Left lung (tissue), 10 donors: Measurements from ENCODE around the gene RGS8. TPM values are rescaled to one million over a fixed set of nuclear protein-coding genes. Genes with fewer than 3 reads are reported as not detected.

Experiments
- ATAC-seq: fragments of 200-7000 bp; cut with Tn5 transposase; one replicate; pipeline ENCODE4 v1.9.1; 2020; ENCODE audit warnings: moderate library complexity
- DNase-seq, 4 donors: peaks; one replicate each; pipeline ENCODE4 v3.0.0-alpha.2; 2013 to 2020
- H3K27ac ChIP-seq, 2 donors: fragments of 200-600 bp; sonication (generic) in 1 of 2; one replicate each; pipeline versions ENCODE4 v1.5.0 to v1.8.0; 2020 to 2021
- H3K27me3 ChIP-seq, 2 donors: fragments of 200-600 bp; sonication (generic) in 1 of 2; one replicate each; pipeline versions ENCODE4 v1.5.0 to v1.8.0; 2020 to 2021
- H3K36me3 ChIP-seq, 2 donors: fragments of 200-600 bp; sonication (generic) in 1 of 2; one replicate each; pipeline versions ENCODE4 v1.5.0 to v1.8.0; 2020 to 2021
- H3K4me1 ChIP-seq, 2 donors: fragments of 200-600 bp; one replicate each; pipeline ENCODE4 v1.8.0; 2021
- H3K4me3 ChIP-seq, 2 donors: fragments of 200-600 bp; sonication (generic) in 1 of 2; one replicate each; pipeline versions ENCODE4 v1.5.0 to v1.8.0; 2020 to 2021; ENCODE audit warnings: mild to moderate bottlenecking in 1 of 2
- H3K9me3 ChIP-seq, 2 donors: fragments of 200-600 bp; sonication (generic) in 1 of 2; one replicate each; pipeline versions ENCODE4 v1.5.0 to v1.8.0; 2020 to 2021
- intact Hi-C, 2 donors: fragments of 100-400 bp; cut with DNase I; formaldehyde crosslinking; loops; one replicate each; pipeline versions ENCODE4 v1.11.2 to v1.14.2; 2022
- polyA plus RNA-seq, 6 donors: library from polyadenylated mRNA; unstranded; fragments of 120-200 nt; gene quantifications; one replicate each; pipeline ENCODE4 v1.2.1, GENCODE V29; 2013; ENCODE audit not compliant: insufficient read length in 6 of 6
- total RNA-seq, 2 donors: library from RNA; stranded (reverse); fragmentation: NEBNext Ultra II Directional; extraction: Animal tissue kit (Norgen Biotek cat#: 25700); gene quantifications; one replicate each; pipeline ENCODE4 v1.2.1, GENCODE V29; 2021
- TF ChIP-seq, protein P1 (sequence below), 2 donors: fragments of 200-600 bp; sonication (generic) in 1 of 2; IDR thresholded peaks; one replicate each; pipeline versions ENCODE4 v1.5.0 to v1.8.0; 2021; ENCODE audit warnings: antibody characterized with exemption in 2 of 2
- donor health status: DM: no; HTN: yes; CAD: no.
- donor health status: DM: no; HTN: no; CAD: no.

The RGS8 gene
- total and polyA plus RNA-seq, 8 donors, result 0.05 TPM; not detected in 7

DNA sequence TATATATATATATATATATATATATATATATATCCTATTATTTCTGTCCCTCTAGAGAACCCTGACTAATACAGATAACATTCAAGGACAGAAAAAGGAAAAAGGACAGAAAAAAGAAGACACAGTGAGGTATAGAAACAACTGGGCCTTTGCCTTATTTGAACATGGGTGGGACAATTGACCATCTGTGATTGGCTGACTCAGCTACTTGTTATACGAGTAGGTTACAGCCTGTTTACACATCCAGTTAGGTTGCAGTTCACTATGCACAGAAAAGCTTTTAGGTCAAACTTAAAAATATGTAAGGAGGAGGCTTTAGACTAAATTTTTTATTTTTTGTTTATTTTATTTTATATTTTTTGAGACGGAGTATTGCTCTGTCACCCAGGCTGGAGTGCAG, 39.8 kb upstream of the RGS8 start:
- Histone ChIP-seq H3K27me3 (no peaks in the 10 kb centered on the region), H3K27ac (no peak overlapping the region), H3K9me3 (no peaks in the 10 kb centered on the region), H3K4me3 (no peak overlapping the region), H3K36me3 (no peaks in the 10 kb centered on the region), H3K4me1 (no peaks in the 10 kb centered on the region)
- ATAC-seq, result no peak
- no peak for DNase-seq
- TF ChIP-seq, protein P1, sequence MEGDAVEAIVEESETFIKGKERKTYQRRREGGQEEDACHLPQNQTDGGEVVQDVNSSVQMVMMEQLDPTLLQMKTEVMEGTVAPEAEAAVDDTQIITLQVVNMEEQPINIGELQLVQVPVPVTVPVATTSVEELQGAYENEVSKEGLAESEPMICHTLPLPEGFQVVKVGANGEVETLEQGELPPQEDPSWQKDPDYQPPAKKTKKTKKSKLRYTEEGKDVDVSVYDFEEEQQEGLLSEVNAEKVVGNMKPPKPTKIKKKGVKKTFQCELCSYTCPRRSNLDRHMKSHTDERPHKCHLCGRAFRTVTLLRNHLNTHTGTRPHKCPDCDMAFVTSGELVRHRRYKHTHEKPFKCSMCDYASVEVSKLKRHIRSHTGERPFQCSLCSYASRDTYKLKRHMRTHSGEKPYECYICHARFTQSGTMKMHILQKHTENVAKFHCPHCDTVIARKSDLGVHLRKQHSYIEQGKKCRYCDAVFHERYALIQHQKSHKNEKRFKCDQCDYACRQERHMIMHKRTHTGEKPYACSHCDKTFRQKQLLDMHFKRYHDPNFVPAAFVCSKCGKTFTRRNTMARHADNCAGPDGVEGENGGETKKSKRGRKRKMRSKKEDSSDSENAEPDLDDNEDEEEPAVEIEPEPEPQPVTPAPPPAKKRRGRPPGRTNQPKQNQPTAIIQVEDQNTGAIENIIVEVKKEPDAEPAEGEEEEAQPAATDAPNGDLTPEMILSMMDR (IDR thresholded peaks at IDR 0.05), result no peak
- intact Hi-C loops, result no loop called here

DNA sequence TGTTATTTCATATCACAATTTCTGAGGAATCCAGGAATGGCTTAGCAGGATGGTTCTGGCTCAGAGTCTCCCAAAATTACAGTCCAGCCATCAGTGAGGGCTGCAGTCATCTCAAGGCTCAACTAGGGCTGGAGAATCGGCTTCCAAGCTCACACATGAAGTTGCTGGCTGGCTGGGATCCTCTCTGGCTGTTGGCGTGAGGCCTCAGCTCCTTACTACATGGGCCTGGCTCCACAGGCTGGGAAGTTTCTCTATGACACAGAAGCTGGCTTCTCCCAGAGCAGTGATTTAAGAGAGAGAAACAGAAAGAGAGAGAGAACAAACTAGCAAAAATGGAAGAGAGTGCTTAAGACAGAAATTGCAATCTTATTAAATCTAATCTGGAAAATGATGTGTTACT, 38.8 kb upstream of the RGS8 start:
- Histone ChIP-seq H3K4me3 (no peak overlapping the region), H3K27me3 (no peaks in the 10 kb centered on the region), H3K36me3 (no peaks in the 10 kb centered on the region), H3K9me3 (no peaks in the 10 kb centered on the region), H3K27ac (no peak overlapping the region), H3K4me1 (no peaks in the 10 kb centered on the region)
- intact Hi-C loops, result no loop called here
- DNase-seq (no peak), ATAC-seq (no peak)
- TF ChIP-seq, protein P1 (IDR thresholded peaks at IDR 0.05), result no peak

DNA sequence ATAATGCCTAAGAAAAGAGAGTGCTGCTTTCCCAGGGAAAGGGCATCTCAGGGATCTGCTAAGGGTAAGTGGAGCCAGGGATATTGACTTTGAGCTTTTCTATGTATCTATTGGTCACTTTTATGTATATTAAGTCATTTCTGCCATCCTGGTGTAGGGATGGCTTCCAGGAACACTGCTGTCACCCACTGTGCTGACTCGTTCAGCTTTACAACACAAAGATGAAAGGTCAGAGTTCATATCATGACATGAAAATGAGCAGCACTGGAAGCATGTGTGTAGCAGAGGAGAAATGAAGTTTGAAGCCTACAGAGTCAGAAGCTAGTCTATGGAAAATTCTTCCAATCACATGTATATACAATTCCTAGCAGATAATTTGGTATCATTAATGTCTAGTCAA, 37.1 kb upstream of the RGS8 start:
- TF ChIP-seq, protein P1 (IDR thresholded peaks at IDR 0.05), result no peak
- H3K27ac ChIP-seq, result no peak overlapping the region
- intact Hi-C loops, result no loop called here
- H3K4me1 ChIP-seq, result no peaks in the 10 kb centered on the region
- H3K27me3 ChIP-seq, result no peaks in the 10 kb centered on the region
- no peak for DNase-seq
- H3K4me3 ChIP-seq, result no peak overlapping the region
- no peaks in the 10 kb centered on the region for H3K9me3 ChIP-seq
- H3K36me3 ChIP-seq, result no peaks in the 10 kb centered on the region
- no peak for ATAC-seq

DNA sequence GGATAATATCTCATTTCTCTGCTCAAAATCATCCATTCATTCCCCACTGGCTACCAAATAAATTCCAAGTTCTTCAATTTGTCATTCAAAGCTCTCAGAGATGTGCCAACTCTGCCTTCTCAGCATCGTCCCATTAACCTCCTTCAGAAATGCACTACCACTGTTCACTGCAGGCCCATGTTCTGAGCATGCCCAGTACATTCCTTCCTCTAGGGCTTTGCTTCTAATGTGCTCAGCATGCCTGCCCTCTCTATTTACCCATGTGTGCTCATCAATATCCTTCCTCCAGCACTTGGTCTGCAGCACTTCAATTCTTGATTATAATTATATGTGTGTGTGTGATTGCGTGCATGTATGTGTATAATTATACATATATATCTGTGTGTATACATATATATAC, 36.1 kb upstream of the RGS8 start:
- TF ChIP-seq, protein P1 (IDR thresholded peaks at IDR 0.05), result no peak
- H3K9me3 ChIP-seq, result no peaks in the 10 kb centered on the region
- no peaks in the 10 kb centered on the region for H3K4me1 ChIP-seq
- H3K27ac ChIP-seq, result no peak overlapping the region
- no peak for DNase-seq
- H3K36me3 ChIP-seq, result no peaks in the 10 kb centered on the region
- H3K4me3 ChIP-seq, result no peak overlapping the region
- intact Hi-C loops, result no loop called here
- no peaks in the 10 kb centered on the region for H3K27me3 ChIP-seq
- ATAC-seq, result no peak

DNA sequence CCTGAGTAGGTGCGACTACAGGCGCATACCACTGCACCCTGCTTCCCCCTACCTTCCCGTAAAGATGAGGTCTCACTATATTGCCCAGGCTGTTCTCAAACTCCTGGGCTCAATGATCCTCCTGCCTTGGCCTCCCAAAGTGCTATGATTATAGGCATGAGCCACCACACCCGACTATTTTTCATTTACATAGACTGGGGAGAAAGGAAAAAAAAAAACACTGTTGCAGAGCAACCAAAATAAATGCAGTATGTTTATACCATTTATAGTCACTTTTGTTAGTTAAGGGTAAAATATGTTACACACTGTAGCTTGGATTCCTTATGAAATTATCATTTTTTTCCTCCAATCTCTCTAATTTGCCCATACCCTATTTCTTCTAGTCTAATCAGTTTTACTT, 35.2 kb upstream of the RGS8 start:
- TF ChIP-seq, protein P1 (IDR thresholded peaks at IDR 0.05), result no peak
- Histone ChIP-seq H3K36me3 (no peaks in the 10 kb centered on the region), H3K4me3 (no peak overlapping the region), H3K4me1 (no peaks in the 10 kb centered on the region), H3K27ac (no peak overlapping the region), H3K27me3 (no peaks in the 10 kb centered on the region), H3K9me3 (no peaks in the 10 kb centered on the region)
- ATAC-seq (no peak), DNase-seq (no peak)
- intact Hi-C loops, result no loop called here
